Jurkat, Clone E6-1 (cell line): Measurements from ENCODE around the gene ARAP1.
A peak's percentile ranks its signal among the peaks of the same experiment; 100 is the strongest.

ENCODE experiments used
- DNase-seq: peaks from one replicate; pipeline ENCODE4 v3.0.0-alpha.2; 2011; ENCODE audit warnings: low read depth, low spot score
- H3K4me3 ChIP-seq: 2 replicates; pipeline ENCODE4 v1.5.1; 2011; ENCODE audit warnings: mild to moderate bottlenecking, low read length, control low read depth, moderate library complexity

ARAP1 gene

GRCh38 chr11:72652873-72653630 lies 99.2 kb downstream of the ARAP1 start:
- H3K4me3 ChIP-seq = no peak overlapping the region
- peak; percentile 85 for DNase-seq

- no peak for DNase-seq
- no peak overlapping the region for H3K4me3 ChIP-seq
Measured at GRCh38 chr11:72652133-72652532, 100.1 kb downstream of the ARAP1 start.

GRCh38 chr11:72649215-72649976 lies 102.8 kb downstream of the ARAP1 start:
- H3K4me3 ChIP-seq = no peak overlapping the region
- no peak for DNase-seq

GRCh38 chr11:72648384-72649136 lies 103.6 kb downstream of the ARAP1 start:
- H3K4me3 ChIP-seq = no peak overlapping the region
- DNase-seq = no peak

- H3K4me3 ChIP-seq = no peak overlapping the region
- DNase-seq = no peak
Measured at GRCh38 chr11:72647882-72648281, 104.3 kb downstream of the ARAP1 start.

GRCh38 chr11:72646472-72646871 lies 105.7 kb downstream of the ARAP1 start:
- no peak for DNase-seq

GRCh38 chr11:72646024-72646423 lies 106.2 kb downstream of the ARAP1 start:
- no peak overlapping the region for H3K4me3 ChIP-seq
- no peak for DNase-seq

More at GRCh38 chr11:72646472-72646871, 105.7 kb downstream of the ARAP1 start:
- H3K4me3 ChIP-seq = no peak overlapping the region

GRCh38 chr11:72643547-72643946 lies 108.7 kb downstream of the ARAP1 start:
- DNase-seq = no peak
- no peak overlapping the region for H3K4me3 ChIP-seq

GRCh38 chr11:72642884-72643522 lies 109.2 kb downstream of the ARAP1 start:
- peak; percentile 17 for DNase-seq
- H3K4me3 ChIP-seq = peak overlapping the region; percentile 38

GRCh38 chr11:72642043-72642883 lies 109.9 kb downstream of the ARAP1 start:
- peak overlapping the region; percentile 38 for H3K4me3 ChIP-seq
- DNase-seq = no peak

- no peak for DNase-seq
- H3K4me3 ChIP-seq = no peak overlapping the region
Measured at GRCh38 chr11:72641522-72642042, 110.6 kb downstream of the ARAP1 start.

GRCh38 chr11:72639502-72640375 lies 112.5 kb downstream of the ARAP1 start:
- H3K4me3 ChIP-seq = no peak overlapping the region
- DNase-seq = no peak

GRCh38 chr11:72637926-72638325 lies 114.3 kb downstream of the ARAP1 start:
- H3K4me3 ChIP-seq = no peak overlapping the region
- no peak for DNase-seq

GRCh38 chr11:72637198-72637597 lies 115.0 kb downstream of the ARAP1 start:
- DNase-seq = no peak
- H3K4me3 ChIP-seq = no peak overlapping the region

GRCh38 chr11:72636376-72636775 lies 115.8 kb downstream of the ARAP1 start:
- no peak for DNase-seq
- H3K4me3 ChIP-seq = no peak overlapping the region

- no peak overlapping the region for H3K4me3 ChIP-seq
- no peak for DNase-seq
Measured at GRCh38 chr11:72635933-72636332, 116.3 kb downstream of the ARAP1 start.

GRCh38 chr11:72635309-72635915 lies 116.8 kb downstream of the ARAP1 start:
- no peak for DNase-seq
- no peak overlapping the region for H3K4me3 ChIP-seq
